Spinal cord (tissue), 10 donors: Measurements from ENCODE around the gene KCNN3. TPM values are rescaled to one million over a fixed set of nuclear protein-coding genes. Genes with fewer than 3 reads are reported as not detected.
"Not testable (repeated sequence)": the region's sequence is repeated elsewhere in the genome, so short reads cannot be mapped to it uniquely, and the experiment has no call there.

ENCODE experiments used
- DNase-seq, 6 donors: peaks; one replicate each; pipeline versions ENCODE4 v3.0.0 to v3.0.0-alpha.2; 2013 to 2015; ENCODE audit warnings: low spot score in 6 of 6, low read depth in 4 of 6
- H3K27ac ChIP-seq: one replicate; pipeline ENCODE4 v1.5.1; 2013; ENCODE audit warnings: low read depth, low read length, control low read depth
- H3K27me3 ChIP-seq: one replicate; pipeline ENCODE4 v1.6.1; 2013; ENCODE audit warnings: low read length; ENCODE audit not compliant: control insufficient read depth, insufficient read depth
- H3K36me3 ChIP-seq: one replicate; pipeline ENCODE4 v1.6.1; 2013; ENCODE audit warnings: low read length; ENCODE audit not compliant: control insufficient read depth, insufficient read depth
- H3K4me1 ChIP-seq: one replicate; pipeline ENCODE4 v1.6.1; 2013; ENCODE audit warnings: low read length; ENCODE audit not compliant: control insufficient read depth, insufficient read depth
- H3K4me3 ChIP-seq: one replicate; pipeline ENCODE4 v1.5.1; 2013; ENCODE audit warnings: low read depth, low read length, control low read depth
- H3K9me3 ChIP-seq: one replicate; pipeline ENCODE4 v1.6.1; 2013; ENCODE audit warnings: low read length; ENCODE audit not compliant: control insufficient read depth, insufficient read depth
- WGBS: methylation state at CpG from one replicate; pipeline ENCODE4 v1.1.5; 2013; ENCODE audit warnings: missing lambda C conversion rate; ENCODE audit not compliant: insufficient coverage; 5-methylcytosine and 5-hydroxymethylcytosine counted together
- polyA plus RNA-seq, 2 donors: library from polyadenylated mRNA; unstranded; fragments of 120-200 nt; gene quantifications; one replicate each; pipeline ENCODE4 v1.2.1, GENCODE V29; 2013; ENCODE audit not compliant: insufficient read length in 2 of 2
- total RNA-seq, 2 donors: library from RNA; depleted of rRNA in 1 of 2; stranded (reverse); fragments of 120-200 nt in 1 of 2; fragments of >200 nt in 1 of 2; gene quantifications; one replicate each; pipeline versions ENCODE4 v1.2.3 to v1.2.4, GENCODE V29; 2013 to 2014
- donor health status: healthy.

Gene KCNN3
- total and polyA plus RNA-seq, 4 donors = 9.6 to 24.8 (median 16.4) TPM

- no peaks in the 10 kb centered on the region for H3K9me3 ChIP-seq
- no peak overlapping the region for H3K4me3 ChIP-seq
- no peaks in the 10 kb centered on the region for H3K36me3 ChIP-seq
- peaks cover 7% of the 10 kb centered on the region for H3K4me1 ChIP-seq
- no peak for DNase-seq
- H3K27ac ChIP-seq = no peak overlapping the region
- no peaks in the 10 kb centered on the region for H3K27me3 ChIP-seq
These were observed 172.4 kb downstream of the KCNN3 start for GRCh38 chr1:154697710-154698109.

GRCh38 chr1:154696456-154696855 is 173.6 kb downstream of the KCNN3 start:
- no peak overlapping the region for H3K27ac ChIP-seq
- H3K9me3 ChIP-seq = no peaks in the 10 kb centered on the region
- H3K4me3 ChIP-seq = no peak overlapping the region
- WGBS = no CpG with 5 or more reads among the region's 4 CpGs
- H3K27me3 ChIP-seq = no peaks in the 10 kb centered on the region
- no peaks in the 10 kb centered on the region for H3K36me3 ChIP-seq
- DNase-seq = peak in 1 of 6 donors; percentile 51
- peaks cover 7% of the 10 kb centered on the region for H3K4me1 ChIP-seq

GRCh38 chr1:154695985-154696384 is 174.1 kb downstream of the KCNN3 start:
- peak in 2 of 6 donors; percentile 48 to 63 for DNase-seq
- no peak overlapping the region for H3K27ac ChIP-seq
- 23% methylated on average over 2 of the region's 2 CpGs for WGBS
- peaks cover 7% of the 10 kb centered on the region for H3K4me1 ChIP-seq
- no peaks in the 10 kb centered on the region for H3K27me3 ChIP-seq
- H3K36me3 ChIP-seq = no peaks in the 10 kb centered on the region
- no peaks in the 10 kb centered on the region for H3K9me3 ChIP-seq
- no peak overlapping the region for H3K4me3 ChIP-seq

- no peak overlapping the region for H3K4me3 ChIP-seq
- H3K27ac ChIP-seq = no peak overlapping the region
- H3K36me3 ChIP-seq = no peaks in the 10 kb centered on the region
- H3K9me3 ChIP-seq = no peaks in the 10 kb centered on the region
- 92% methylated on average over 3 of the region's 4 CpGs for WGBS
- H3K4me1 ChIP-seq = peaks cover 7% of the 10 kb centered on the region
- no peaks in the 10 kb centered on the region for H3K27me3 ChIP-seq
- no peak for DNase-seq
These were observed 175.1 kb downstream of the KCNN3 start for GRCh38 chr1:154694995-154695394.

- no peaks in the 10 kb centered on the region for H3K36me3 ChIP-seq
- no peak for DNase-seq
- no peak overlapping the region for H3K27ac ChIP-seq
- no peaks in the 10 kb centered on the region for H3K27me3 ChIP-seq
- WGBS = 86% methylated on average over 1 of the region's 3 CpGs
- no peak overlapping the region for H3K4me3 ChIP-seq
- no peaks in the 10 kb centered on the region for H3K9me3 ChIP-seq
- no peaks in the 10 kb centered on the region for H3K4me1 ChIP-seq
These were observed 181.0 kb downstream of the KCNN3 start for GRCh38 chr1:154689083-154689482.

GRCh38 chr1:154686507-154686906 is 183.6 kb downstream of the KCNN3 start:
- Histone ChIP-seq H3K36me3 (no peaks in the 10 kb centered on the region), H3K27me3 (no peaks in the 10 kb centered on the region), H3K27ac (no peak overlapping the region), H3K4me3 (no peak overlapping the region), H3K9me3 (no peaks in the 10 kb centered on the region), H3K4me1 (no peaks in the 10 kb centered on the region)
- WGBS = 67% methylated on average over 1 of the region's 2 CpGs
- no peak for DNase-seq

- no peaks in the 10 kb centered on the region for H3K27me3 ChIP-seq
- no peak for DNase-seq
- no peak overlapping the region for H3K27ac ChIP-seq
- WGBS = 98% methylated on average over 3 of the region's 4 CpGs
- H3K9me3 ChIP-seq = no peaks in the 10 kb centered on the region
- no peaks in the 10 kb centered on the region for H3K4me1 ChIP-seq
- no peak overlapping the region for H3K4me3 ChIP-seq
- no peaks in the 10 kb centered on the region for H3K36me3 ChIP-seq
These were observed 186.3 kb downstream of the KCNN3 start for GRCh38 chr1:154683820-154684219.

- peak in 1 of 6 donors; percentile 64 for DNase-seq
- no peaks in the 10 kb centered on the region for H3K27me3 ChIP-seq
- H3K27ac ChIP-seq = no peak overlapping the region
- 77% methylated on average over 13 of the region's 13 CpGs for WGBS
- no peaks in the 10 kb centered on the region for H3K36me3 ChIP-seq
- no peaks in the 10 kb centered on the region for H3K9me3 ChIP-seq
- H3K4me3 ChIP-seq = no peak overlapping the region
- H3K4me1 ChIP-seq = no peaks in the 10 kb centered on the region
These were observed 187.8 kb downstream of the KCNN3 start for GRCh38 chr1:154682254-154682653.

GRCh38 chr1:154677844-154678243 is 192.2 kb downstream of the KCNN3 start:
- DNase-seq, H3K36me3 ChIP-seq: not testable (repeated sequence)
- WGBS = 100% methylated on average over 1 of the region's 27 CpGs

GRCh38 chr1:154676847-154677246 is 193.2 kb downstream of the KCNN3 start:
- DNase-seq, H3K27ac ChIP-seq, H3K4me1 ChIP-seq, H3K36me3 ChIP-seq, H3K9me3 ChIP-seq, H3K27me3 ChIP-seq, H3K4me3 ChIP-seq: not testable (repeated sequence)
- WGBS = 75% methylated on average over 1 of the region's 2 CpGs

More at GRCh38 chr1:154677844-154678243, 192.2 kb downstream of the KCNN3 start:
- H3K4me3 ChIP-seq, H3K27ac ChIP-seq, H3K9me3 ChIP-seq, H3K27me3 ChIP-seq, H3K4me1 ChIP-seq: not testable (repeated sequence)
